GM12878 (cell line): ENCODE measurements around the gene ARL10. TPM values are rescaled to one million over a fixed set of nuclear protein-coding genes. Genes with fewer than 3 reads are reported as not detected.

Experiments used
- ATAC-seq: fragments of 200-7000 bp; cut with Tn5 transposase; 3 replicates; pipeline ENCODE4 v1.9.1; 2020; ENCODE audit warnings: mild to moderate bottlenecking, moderate library complexity
- BruUV-seq: library from RNA; stranded (reverse); fragments of 400-500 nt; replicated peaks from 2 replicates; lab custom pipeline; 2021; lab: Mats Ljungman, UMichigan
- CTCF ChIA-PET: fragments of 300-600 bp; sonication (Branson Sonifier 250); formaldehyde crosslinking; extraction: SDS; loops from one replicate; lab custom pipeline; 2021; ENCODE audit warnings: inconsistent platforms; lab: Yijun Ruan, JAX
- POLR2A ChIA-PET: fragments of 350-600 bp; formaldehyde crosslinking; extraction: SDS; loops from one replicate; lab custom pipeline; 2021; ENCODE audit warnings: inconsistent platforms; lab: Charles Lee
- RAD21 ChIA-PET: fragments of 300-600 bp; sonication (Branson Sonifier 250); formaldehyde crosslinking; loops from one replicate; lab custom pipeline; 2023; ENCODE audit warnings: antibody characterized with exemption; ENCODE audit not compliant: unreplicated experiment; lab: Charles Lee
- SMC1A ChIA-PET: fragments of 300-600 bp; sonication (Branson Sonifier 250); formaldehyde crosslinking; loops from one replicate; lab custom pipeline; 2023; ENCODE audit not compliant: unreplicated experiment, uncharacterized antibody; lab: Charles Lee
- DNase-seq: peaks from one replicate; pipeline ENCODE4 v3.0.0-alpha.2; 2011; ENCODE audit warnings: low read depth, low spot score
- FAIRE-seq: peaks from 3 replicates; lab custom pipeline; 2011; peaks lifted over from hg19 to GRCh38; lab: Jason Lieb, UNC
- H2AFZ ChIP-seq: 2 replicates; pipeline ENCODE4 v1.6.0; 2011; ENCODE audit warnings: low read depth, low read length, control low read depth; ENCODE audit not compliant: control insufficient read depth
- H3K27ac ChIP-seq: 2 replicates; pipeline ENCODE4 v1.5.1; 2011; ENCODE audit warnings: control low read depth; ENCODE audit not compliant: control insufficient read depth, insufficient read depth
- H3K27me3 ChIP-seq, 2 experiments: replicated peaks in 1 of 2; 2 replicates each; pipeline versions ENCODE4 v1.6.0 to v1.6.1; 2011; ENCODE audit warnings: low read length in 1 of 2; ENCODE audit not compliant: control insufficient read depth in 2 of 2, insufficient read depth in 2 of 2
- H3K36me3 ChIP-seq, 2 experiments: 2 replicates each; pipeline ENCODE4 v1.5.1; 2011; ENCODE audit warnings: low read length in 1 of 2; ENCODE audit not compliant: control insufficient read depth in 2 of 2, insufficient read depth in 2 of 2
- H3K4me1 ChIP-seq: 2 replicates; pipeline ENCODE4 v1.6.1; 2011; ENCODE audit warnings: mild to moderate bottlenecking, low read length, moderate library complexity, mixed read lengths; ENCODE audit not compliant: control insufficient read depth, insufficient read depth
- H3K4me2 ChIP-seq: 2 replicates; pipeline ENCODE4 v1.6.0; 2011; ENCODE audit warnings: control low read depth; ENCODE audit not compliant: control insufficient read depth, insufficient read depth
- H3K4me3 ChIP-seq: fragments of 200-600 bp; sonication (generic); 2 replicates; pipeline ENCODE4 v1.5.1; 2016
- H3K79me2 ChIP-seq: 2 replicates; pipeline ENCODE4 v1.6.0; 2011; ENCODE audit warnings: low read length; ENCODE audit not compliant: control insufficient read depth, insufficient read depth
- H3K9ac ChIP-seq: 2 replicates; pipeline ENCODE4 v1.8.0; 2011; ENCODE audit warnings: low read length, control low read depth, mixed read lengths; ENCODE audit not compliant: control insufficient read depth, insufficient read depth
- H3K9me3 ChIP-seq: replicated peaks from 3 replicates; pipeline ENCODE4 v1.5.1; 2011; ENCODE audit warnings: mild to moderate bottlenecking, low read length; ENCODE audit not compliant: control insufficient read depth, insufficient read depth
- H4K20me1 ChIP-seq: 2 replicates; pipeline ENCODE4 v1.6.0; 2011; ENCODE audit not compliant: control insufficient read depth, insufficient read depth
- CEBPB ChIP-seq, 2 experiments: fragments of 150-350 bp in 1 of 2; IDR thresholded peaks; 2 replicates each; pipeline ENCODE4 v1.6.1; 2012 to 2014; ENCODE audit warnings: low read depth in 2 of 2, low read length in 2 of 2, borderline replicate concordance in 1 of 2, inconsistent platforms in 1 of 2
- HDAC2 ChIP-seq: fragments of 200-600 bp; sonication (generic); IDR thresholded peaks from 2 replicates; pipeline ENCODE4 v1.6.1; 2017
- IRF4 ChIP-seq: IDR thresholded peaks from 2 replicates; pipeline ENCODE4 v1.6.1; 2011; ENCODE audit warnings: low read depth, low read length
- NRF1 ChIP-seq: conservative IDR thresholded peaks from 2 replicates; pipeline ENCODE4 v1.6.1; 2011; ENCODE audit warnings: mild to moderate bottlenecking, low read depth, low read length, improper control_type of control experiment
- TBL1XR1 ChIP-seq: IDR thresholded peaks from 2 replicates; pipeline ENCODE4 v1.6.1; 2012; ENCODE audit warnings: low read depth, low read length, improper control_type of control experiment
- WGBS: methylation state at CpG from one replicate; pipeline ENCODE4 v1.1.6; 2016; ENCODE audit warnings: low lambda C conversion rate; ENCODE audit not compliant: insufficient replicate concordance, insufficient coverage; ENCODE audit errors: missing lambda C conversion rate; 5-methylcytosine and 5-hydroxymethylcytosine counted together
- in situ Hi-C: fragments of 300-500 bp; cut with MboI; formaldehyde crosslinking; loops from 9 replicates; pipeline ENCODE4 v1.14.3; 2018; ENCODE audit warnings: mixed read lengths
- intact Hi-C: fragments of 100-400 bp; cut with micrococcal nuclease; formaldehyde crosslinking; loops from one replicate; pipeline ENCODE4 v1.14.2; 2022; ENCODE audit not compliant: unreplicated experiment
- polyA plus RNA-seq, 11 experiments: library from polyadenylated mRNA; depleted of rRNA in 4 of 11; unstranded in 6 of 11; stranded (reverse) in 5 of 11; fragments of >200 nt; fragmentation: Nextera tagmentation in 4 of 11; fragmentation: Illumina TruSeq in 1 of 11; extraction: Ambion mirVana in 4 of 11; extraction: Trizol in 1 of 11; gene quantifications; 1 replicate in 1 of 11; 2 replicates in 10 of 11; pipeline versions ENCODE4 v1.2.1 to v1.2.3, GENCODE V29; 2011 to 2016; ENCODE audit warnings: inconsistent platforms in 2 of 11, missing spikeins in 2 of 11, low read depth in 1 of 11
- total RNA-seq, 4 experiments: library from RNA; depleted of rRNA in 3 of 4; stranded (reverse); fragments of >200 nt in 3 of 4; fragmentation: Illumina TruSeq in 1 of 4; extraction: Trizol in 1 of 4; gene quantifications; 2 replicates each; pipeline versions ENCODE4 v1.2.1 to v1.2.3, GENCODE V29; 2013 to 2021
- TF ChIP-seq, protein P1 (sequence below): fragments of 450-650 bp; IDR thresholded peaks from 2 replicates; pipeline ENCODE4 v1.6.1; 2018; ENCODE audit warnings: borderline replicate concordance, mild to moderate bottlenecking; ENCODE audit not compliant: partially characterized antibody
- TF ChIP-seq, protein P2 (sequence below): IDR thresholded peaks from 2 replicates; pipeline ENCODE4 v1.6.1; 2011; ENCODE audit warnings: mild to moderate bottlenecking, low read depth, low read length, moderate library complexity; ENCODE audit not compliant: insufficient replicate concordance
- TF ChIP-seq, protein P3 (sequence below): fragments of 450-650 bp; IDR thresholded peaks from 2 replicates; pipeline ENCODE4 v1.6.1; 2016; ENCODE audit warnings: mild to moderate bottlenecking

The ARL10 gene
- total and polyA plus RNA-seq, 10 of the 15 experiments (the other 5 are each of a cell fraction or from before 2014, with no cell fraction given): 0.44 to 6.4 (median 2.4) TPM

DNA sequence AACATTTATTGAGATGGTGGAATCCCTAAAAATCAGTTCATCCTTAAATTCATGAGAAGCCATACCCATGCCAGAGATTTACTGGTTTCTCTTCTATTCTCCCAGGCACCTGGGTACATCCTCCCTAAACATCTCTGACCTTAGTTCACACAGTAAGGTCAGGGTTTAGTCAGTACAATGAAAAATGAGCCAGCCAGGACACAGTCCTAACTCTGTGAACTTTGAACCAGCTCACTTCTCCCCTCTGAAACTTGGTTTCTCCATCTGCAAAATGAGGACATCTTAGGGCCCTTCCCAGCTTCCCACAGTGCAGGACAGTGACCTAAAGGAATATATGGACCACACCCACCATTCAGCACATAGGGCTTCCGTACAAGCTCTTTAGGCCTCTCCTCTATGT, 21.2 kb downstream of the ARL10 start:
- H3K4me3 ChIP-seq: peak overlapping the region; percentile 90
- H3K4me1 ChIP-seq: peaks cover 11% of the 10 kb centered on the region
- BruUV-seq: no TSS peak
- ATAC-seq: no peak
- H3K9ac ChIP-seq: peak overlapping the region; percentile 87
- 33% methylated on average over 1 of the region's 1 CpG for WGBS
- no peak for DNase-seq
- H4K20me1 ChIP-seq: peaks cover 3% of the 10 kb centered on the region; the same call in 1 of the 2 replicates
- H3K27me3 ChIP-seq: no peaks in the 10 kb centered on the region
- peaks cover 50% of the 10 kb centered on the region for H3K79me2 ChIP-seq
- in situ Hi-C loops: no loop called here
- RAD21 ChIA-PET: interaction anchor here (0.9 kb wide), 1 partner anchor 24 kb away, joined by 4 read pairs; no protein-coding TSS in a partner anchor
- CTCF ChIA-PET: no interaction called here
- POLR2A ChIA-PET: no interaction called here
- intact Hi-C loops: loop anchor here (5.0 to 10.0 kb wide), 2 partner anchors 148 to 149 kb away; partner anchors contain the start of genes RNF44 and SIMC1
- H3K27ac ChIP-seq: no peak overlapping the region
- no peak overlapping the region for H2AFZ ChIP-seq
- no peak for FAIRE-seq
- TF ChIP-seq, protein P1, sequence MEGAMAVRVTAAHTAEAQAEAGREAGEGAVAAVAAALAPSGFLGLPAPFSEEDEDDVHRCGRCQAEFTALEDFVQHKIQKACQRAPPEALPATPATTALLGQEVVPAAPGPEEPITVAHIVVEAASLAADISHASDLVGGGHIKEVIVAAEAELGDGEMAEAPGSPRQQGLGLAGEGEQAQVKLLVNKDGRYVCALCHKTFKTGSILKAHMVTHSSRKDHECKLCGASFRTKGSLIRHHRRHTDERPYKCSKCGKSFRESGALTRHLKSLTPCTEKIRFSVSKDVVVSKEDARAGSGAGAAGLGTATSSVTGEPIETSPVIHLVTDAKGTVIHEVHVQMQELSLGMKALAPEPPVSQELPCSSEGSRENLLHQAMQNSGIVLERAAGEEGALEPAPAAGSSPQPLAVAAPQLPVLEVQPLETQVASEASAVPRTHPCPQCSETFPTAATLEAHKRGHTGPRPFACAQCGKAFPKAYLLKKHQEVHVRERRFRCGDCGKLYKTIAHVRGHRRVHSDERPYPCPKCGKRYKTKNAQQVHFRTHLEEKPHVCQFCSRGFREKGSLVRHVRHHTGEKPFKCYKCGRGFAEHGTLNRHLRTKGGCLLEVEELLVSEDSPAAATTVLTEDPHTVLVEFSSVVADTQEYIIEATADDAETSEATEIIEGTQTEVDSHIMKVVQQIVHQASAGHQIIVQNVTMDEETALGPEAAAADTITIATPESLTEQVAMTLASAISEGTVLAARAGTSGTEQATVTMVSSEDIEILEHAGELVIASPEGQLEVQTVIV: no peak
- TF ChIP-seq TBL1XR1 (no peak), IRF4 (no peak), CEBPB (IDR thresholded peaks at IDR 0.05; ENCODE audit: borderline replicate concordance in 1 of 2, low read depth in 2 of 2, low read length in 2 of 2) (no peak), HDAC2 (no peak), NRF1 (no peak)
- TF ChIP-seq, protein P2, sequence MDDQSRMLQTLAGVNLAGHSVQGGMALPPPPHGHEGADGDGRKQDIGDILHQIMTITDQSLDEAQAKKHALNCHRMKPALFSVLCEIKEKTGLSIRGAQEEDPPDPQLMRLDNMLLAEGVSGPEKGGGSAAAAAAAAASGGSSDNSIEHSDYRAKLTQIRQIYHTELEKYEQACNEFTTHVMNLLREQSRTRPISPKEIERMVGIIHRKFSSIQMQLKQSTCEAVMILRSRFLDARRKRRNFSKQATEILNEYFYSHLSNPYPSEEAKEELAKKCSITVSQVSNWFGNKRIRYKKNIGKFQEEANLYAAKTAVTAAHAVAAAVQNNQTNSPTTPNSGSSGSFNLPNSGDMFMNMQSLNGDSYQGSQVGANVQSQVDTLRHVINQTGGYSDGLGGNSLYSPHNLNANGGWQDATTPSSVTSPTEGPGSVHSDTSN: no peak
- TF ChIP-seq, protein P3, sequence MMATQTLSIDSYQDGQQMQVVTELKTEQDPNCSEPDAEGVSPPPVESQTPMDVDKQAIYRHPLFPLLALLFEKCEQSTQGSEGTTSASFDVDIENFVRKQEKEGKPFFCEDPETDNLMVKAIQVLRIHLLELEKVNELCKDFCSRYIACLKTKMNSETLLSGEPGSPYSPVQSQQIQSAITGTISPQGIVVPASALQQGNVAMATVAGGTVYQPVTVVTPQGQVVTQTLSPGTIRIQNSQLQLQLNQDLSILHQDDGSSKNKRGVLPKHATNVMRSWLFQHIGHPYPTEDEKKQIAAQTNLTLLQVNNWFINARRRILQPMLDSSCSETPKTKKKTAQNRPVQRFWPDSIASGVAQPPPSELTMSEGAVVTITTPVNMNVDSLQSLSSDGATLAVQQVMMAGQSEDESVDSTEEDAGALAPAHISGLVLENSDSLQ: no peak
- H3K4me2 ChIP-seq: peak overlapping the region; percentile 72
- H3K9me3 ChIP-seq: no peaks in the 10 kb centered on the region; the same call in 2 of the 3 replicates
- SMC1A ChIA-PET: interaction anchor here (1.6 to 2.0 kb wide), 2 partner anchors 18 to 24 kb away, joined by 4 to 7 read pairs; no protein-coding TSS in a partner anchor
- peaks cover 25% of the 10 kb centered on the region in 2 experiments for H3K36me3 ChIP-seq
